H4 (cell line): Measurements from ENCODE around the gene ADAMTS12. TPM values are rescaled to one million over a fixed set of nuclear protein-coding genes. Genes with fewer than 3 reads are reported as not detected.

Experiments used
- DNase-seq: peaks from one replicate; pipeline ENCODE4 v3.0.0-alpha.2; 2015; ENCODE audit warnings: low spot score
- total RNA-seq: library from RNA; depleted of rRNA; stranded (reverse); fragments of >200 nt; shearing (Covaris generic); gene quantifications from 2 replicates; pipeline ENCODE4 v1.2.3, GENCODE V29; 2014

The ADAMTS12 gene
- total RNA-seq, 1 experiment from 2014 or later: 11.6 TPM

DNA sequence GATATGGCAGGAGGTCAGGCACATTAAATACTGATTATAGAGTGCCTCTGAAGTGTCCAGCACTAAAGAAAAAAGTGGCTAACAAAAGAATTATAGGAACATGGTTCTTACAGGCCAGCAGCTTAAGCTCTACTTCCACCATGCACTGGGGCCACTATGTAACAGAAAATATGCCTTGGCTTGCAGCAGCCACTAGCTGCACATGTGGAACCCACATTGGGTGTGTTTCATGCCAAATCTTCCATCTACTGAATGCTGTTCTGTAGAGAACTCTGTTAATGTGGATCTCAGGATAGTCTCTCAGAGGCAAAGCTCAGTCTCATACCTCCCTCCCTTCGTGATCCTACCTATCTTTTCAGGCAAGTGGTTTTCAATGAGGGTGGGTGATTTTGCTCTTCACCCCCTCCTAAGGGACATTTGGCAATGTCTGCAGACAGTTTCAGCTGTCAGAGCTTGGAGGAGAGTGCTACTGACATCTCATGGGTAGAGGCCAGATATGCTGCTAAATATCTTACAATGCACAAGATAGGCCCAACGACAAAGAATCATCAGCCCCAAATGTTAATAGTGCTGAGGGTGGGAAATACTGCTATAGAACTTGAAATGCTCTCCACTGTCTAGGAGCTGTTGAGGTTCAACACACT is 232.1 kb downstream of the ADAMTS12 start:
- DNase-seq: no peak

DNA sequence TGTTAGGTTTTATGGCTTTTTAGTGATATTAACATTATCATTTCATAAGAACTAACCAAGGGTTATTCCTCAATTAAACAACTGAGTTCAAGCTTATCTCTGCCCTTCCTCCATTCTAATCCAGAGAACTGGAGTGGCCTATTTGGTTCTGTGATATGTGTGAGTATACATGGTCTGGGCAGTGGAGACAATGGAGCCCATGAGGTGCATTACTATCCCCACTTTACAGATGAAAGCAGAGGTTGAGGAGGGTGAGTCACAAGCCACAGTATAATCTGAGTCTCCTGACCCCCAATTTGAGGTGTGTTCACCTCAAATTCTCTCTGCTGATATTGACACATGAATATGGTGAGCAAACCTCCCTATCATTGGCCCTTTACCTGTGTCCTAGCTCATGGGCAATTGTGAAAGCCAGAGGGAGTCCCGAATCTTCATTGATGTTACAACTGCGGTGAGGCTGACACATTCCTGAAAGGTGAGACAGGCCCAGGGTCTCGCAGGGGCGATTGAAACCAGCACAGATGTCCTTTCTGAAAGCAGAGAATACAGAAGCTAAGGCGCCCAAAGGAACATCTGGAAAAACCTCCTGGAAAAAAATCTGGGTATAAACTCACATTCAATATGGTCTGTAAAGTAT is 233.9 kb downstream of the ADAMTS12 start:
- no peak for DNase-seq

DNA sequence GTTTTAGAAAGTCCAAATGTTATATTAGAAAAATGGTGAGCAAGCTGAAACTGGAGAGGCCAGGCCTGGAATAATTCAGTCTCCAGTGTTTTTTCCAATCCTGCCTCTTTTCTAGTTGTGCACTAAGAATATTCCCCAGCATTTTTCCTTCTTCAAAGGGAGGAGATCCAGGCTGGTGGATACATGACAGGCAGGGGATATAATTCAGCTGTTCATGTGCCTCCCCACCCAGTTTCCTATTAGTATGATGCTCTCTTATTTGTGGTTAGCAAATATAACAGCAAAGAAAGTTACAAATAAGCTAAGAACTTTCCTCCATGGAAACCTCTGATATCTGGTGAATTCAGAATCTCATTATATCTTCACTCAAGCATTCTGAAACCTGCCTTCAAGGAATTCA is 234.6 kb downstream of the ADAMTS12 start:
- no peak for DNase-seq

- no peak for DNase-seq
These were observed 240.9 kb downstream of the ADAMTS12 start for GRCh38 chr5:33650911-33651310.

- no peak for DNase-seq
These were observed 242.0 kb downstream of the ADAMTS12 start for GRCh38 chr5:33649549-33650482.

DNA sequence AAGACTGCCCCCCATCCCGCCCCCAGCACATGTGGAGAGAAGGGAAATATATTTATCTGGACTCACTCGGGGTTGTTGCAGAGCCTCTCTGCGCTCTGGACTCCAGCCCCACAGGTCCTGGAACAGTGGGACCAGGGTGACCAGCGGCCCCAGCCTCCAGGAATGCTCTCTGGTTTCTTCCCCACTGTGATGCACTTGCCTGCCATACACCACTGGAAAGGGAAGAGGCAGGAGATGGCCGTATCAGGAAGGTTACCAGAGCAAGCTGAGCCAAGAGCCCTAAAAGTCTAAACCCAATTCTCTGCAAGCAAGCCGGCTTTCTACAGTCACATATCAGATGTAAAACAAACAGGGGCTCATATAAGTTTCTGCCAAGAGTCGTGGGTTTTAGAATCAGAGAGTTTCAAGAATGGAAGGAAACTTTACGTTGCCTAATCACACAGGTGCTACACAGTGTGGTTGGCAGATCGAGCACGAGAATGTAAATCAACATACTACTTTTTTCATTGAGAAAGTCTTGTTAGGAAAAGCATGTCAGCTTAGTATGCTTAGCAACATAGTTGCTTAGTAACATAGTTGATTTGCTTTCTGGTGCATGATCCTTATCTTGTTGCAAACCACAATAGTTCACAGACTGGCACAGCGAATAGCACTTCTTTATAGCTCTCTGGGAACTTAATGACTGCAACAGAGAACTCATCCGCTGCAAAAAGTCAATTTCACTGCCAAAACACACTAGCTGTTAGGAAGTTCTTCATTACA is 249.9 kb downstream of the ADAMTS12 start:
- peak; percentile 66 for DNase-seq

DNA sequence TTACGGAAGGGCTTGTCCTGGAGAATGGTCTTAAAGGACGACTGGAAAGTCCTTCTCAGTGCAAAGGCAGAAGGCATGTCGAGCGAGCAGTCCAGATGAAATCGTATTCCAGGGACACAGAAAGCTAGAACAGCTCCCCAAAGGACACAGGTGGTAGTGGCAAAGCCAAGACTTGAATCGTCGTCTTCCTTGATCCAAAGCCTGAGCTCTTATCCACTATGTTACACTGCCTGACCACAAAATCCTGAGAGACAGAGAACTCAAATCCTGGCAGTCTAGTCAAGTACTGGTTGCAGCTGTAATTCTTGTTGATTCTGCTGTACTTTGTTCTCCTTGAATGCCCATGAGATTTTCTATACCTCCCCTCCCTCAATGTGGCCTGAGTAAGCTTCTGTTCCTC is 252.3 kb downstream of the ADAMTS12 start:
- DNase-seq: no peak

DNA sequence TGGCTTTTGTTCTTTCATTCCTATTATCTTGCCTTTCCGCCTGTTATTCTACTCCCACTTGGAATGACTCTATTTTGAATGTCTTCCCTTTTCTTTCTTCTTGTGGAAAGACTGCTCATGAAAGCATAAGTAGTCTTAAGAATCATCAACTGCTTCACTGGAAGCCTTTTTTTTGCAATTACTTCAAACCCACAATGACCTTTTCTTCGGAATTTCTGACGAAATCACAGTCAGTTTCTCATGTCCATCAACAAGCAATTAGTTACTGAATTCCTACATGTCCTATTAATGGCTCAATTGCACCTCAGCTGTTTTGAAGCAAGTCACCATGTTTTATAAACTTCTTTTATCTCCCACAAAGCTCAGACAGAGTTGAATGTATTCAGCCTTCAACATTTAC is 254.8 kb downstream of the ADAMTS12 start:
- no peak for DNase-seq

DNA sequence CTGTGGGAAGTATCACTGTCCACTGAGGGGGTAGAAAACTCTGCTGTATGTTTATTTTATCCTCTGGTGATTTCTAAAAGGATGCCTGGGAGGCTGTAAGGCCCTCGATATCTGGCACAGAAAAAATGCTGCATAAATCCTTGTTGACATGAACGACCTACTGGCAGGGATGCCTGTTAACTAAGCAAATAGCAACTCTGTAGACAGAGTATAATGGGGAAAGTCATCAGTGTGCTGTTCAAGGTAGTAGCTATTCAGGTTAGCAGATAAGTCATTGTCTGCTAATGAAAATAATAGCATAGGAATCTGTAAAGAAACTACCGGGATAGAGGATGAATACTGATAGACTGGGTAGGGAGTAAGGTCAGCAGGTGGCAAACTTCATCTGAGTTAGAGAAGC is 256.2 kb downstream of the ADAMTS12 start:
- no peak for DNase-seq

DNA sequence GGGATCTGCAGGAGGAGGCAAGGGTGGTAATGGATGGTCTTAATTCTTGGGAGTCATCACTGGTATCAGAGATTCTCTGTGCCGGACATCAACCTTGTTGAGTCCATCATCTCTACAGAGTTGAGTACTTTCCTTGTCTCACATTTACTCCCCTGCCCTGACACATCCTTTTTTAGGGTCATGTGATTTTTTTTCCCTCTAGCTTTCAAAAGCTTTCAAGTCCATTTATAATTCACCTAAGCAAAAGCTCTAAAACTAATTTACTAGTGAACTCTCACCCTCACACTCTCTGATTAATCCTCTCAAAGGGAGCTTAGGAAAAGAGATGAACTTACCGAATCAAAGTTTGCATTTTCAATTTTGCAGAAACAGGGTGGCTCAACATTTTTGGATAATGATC is 258.1 kb downstream of the ADAMTS12 start:
- no peak for DNase-seq

GRCh38 chr5:33631786-33632185 is 260.0 kb downstream of the ADAMTS12 start:
- DNase-seq: no peak

DNA sequence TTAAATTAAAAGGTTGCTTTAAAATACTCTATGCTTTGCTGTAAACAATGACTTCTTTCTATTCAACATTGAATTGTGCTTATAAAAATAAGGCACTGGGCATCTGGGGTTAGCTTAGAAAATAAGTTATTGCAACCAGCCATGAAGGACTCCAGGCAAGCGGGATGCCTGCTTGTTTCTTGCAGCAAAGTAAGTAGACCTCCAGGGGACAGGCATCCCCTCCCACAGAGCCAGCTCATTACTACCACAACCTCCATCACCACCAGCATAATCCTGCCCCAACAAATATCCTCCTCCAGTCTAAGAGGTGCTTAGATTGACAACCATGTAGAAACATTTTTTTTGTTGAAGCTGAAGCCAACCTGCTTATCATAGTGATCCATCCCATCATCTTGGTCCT is 260.7 kb downstream of the ADAMTS12 start:
- DNase-seq: no peak

- DNase-seq: no peak
These were observed 261.8 kb downstream of the ADAMTS12 start for GRCh38 chr5:33629999-33630398.

- DNase-seq: no peak
These were observed 263.0 kb downstream of the ADAMTS12 start for GRCh38 chr5:33628796-33629195.

GRCh38 chr5:33621514-33621913 is 270.3 kb downstream of the ADAMTS12 start:
- no peak for DNase-seq

GRCh38 chr5:33614039-33614438 is 277.8 kb downstream of the ADAMTS12 start:
- DNase-seq: no peak

- no peak for DNase-seq
These were observed 279.4 kb downstream of the ADAMTS12 start for GRCh38 chr5:33612386-33612785.

DNA sequence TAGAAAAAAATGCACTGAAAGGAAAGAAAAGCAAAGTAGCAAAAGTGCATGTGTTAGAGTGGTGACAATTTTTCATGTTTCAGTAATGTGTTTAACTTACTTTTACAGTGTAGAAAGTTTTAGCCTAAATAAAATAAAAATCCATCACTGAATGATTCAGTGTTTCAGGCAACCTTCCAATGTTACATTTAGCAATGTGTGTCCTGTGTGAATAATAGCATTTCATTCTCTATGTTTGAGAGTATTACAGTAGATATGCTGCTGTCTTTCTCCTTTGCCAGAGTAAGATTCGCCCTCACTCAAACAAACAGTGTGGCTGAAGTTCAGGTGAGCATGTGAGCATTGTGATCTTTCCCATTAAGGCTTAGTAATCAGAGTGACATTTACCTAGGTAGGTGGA is 279.9 kb downstream of the ADAMTS12 start:
- no peak for DNase-seq

DNA sequence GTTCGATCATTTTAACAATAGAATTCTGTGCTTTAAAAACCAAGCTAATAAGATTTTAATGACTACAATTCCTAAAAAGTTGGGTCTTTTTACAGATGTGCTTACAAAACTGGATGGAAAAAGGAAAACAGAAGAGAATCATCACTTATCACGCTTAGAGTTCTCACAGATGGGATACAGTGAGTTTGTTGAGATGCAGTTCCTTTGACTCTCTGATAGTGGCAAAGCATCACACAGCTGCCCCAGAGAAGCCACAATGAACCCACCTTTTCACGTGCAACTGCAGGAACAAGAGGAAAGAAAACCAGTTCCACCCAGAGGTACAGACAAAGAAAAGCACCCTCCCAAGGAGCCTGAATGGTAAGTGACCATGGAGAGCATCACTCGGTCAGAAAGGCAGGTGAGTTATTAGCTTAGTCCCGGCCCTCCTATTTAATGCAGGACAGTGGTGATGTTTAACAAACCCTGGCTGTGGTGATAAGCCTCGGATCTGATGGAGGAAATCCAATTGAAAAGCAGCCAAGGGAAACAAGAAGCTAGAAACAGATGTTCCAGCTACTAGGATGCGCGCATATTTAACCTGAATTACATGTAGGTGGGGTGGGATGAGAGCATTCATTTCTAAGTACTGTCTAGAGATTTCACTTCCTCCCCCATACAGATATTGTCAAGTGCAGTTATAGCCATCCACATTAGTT is 283.3 kb downstream of the ADAMTS12 start:
- DNase-seq: no peak

DNA sequence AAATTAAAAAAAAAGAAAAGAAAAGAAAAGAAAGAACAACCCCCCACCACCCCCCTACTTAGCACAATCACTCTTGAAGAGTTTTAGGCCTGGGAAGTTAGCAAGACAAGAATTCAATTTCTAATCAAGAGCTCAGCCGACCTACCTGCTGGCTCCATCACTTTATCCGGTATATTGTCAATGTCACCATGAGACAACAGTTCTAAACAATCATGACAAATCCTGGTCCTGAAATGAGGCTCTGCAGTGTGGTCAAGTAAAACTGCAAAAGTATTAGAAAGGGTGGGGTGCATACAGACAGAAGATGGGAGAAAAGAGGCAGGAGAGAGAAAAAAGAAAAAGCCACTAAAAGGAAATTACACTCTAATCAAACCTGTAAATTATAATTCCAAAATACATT is 287.3 kb downstream of the ADAMTS12 start:
- no peak for DNase-seq

GRCh38 chr5:33601881-33602280 is 289.9 kb downstream of the ADAMTS12 start:
- no peak for DNase-seq
